Stimulated activated CD8-positive, alpha-beta memory T cell treated with anti-CD3 and anti-CD28 coated beads, Interleukin-7, amount 100 ng/mL, for 24 hours (primary cell): ENCODE data around the gene MAP1LC3B2.
"Not testable (repeated sequence)": the region's sequence is repeated elsewhere in the genome, so short reads cannot be mapped to it uniquely, and the experiment has no call there.

ENCODE experiments used
- DNase-seq: peaks from one replicate; pipeline ENCODE4 v3.0.0-alpha.2; 2020; ENCODE audit warnings: low read depth

Gene MAP1LC3B2

DNA sequence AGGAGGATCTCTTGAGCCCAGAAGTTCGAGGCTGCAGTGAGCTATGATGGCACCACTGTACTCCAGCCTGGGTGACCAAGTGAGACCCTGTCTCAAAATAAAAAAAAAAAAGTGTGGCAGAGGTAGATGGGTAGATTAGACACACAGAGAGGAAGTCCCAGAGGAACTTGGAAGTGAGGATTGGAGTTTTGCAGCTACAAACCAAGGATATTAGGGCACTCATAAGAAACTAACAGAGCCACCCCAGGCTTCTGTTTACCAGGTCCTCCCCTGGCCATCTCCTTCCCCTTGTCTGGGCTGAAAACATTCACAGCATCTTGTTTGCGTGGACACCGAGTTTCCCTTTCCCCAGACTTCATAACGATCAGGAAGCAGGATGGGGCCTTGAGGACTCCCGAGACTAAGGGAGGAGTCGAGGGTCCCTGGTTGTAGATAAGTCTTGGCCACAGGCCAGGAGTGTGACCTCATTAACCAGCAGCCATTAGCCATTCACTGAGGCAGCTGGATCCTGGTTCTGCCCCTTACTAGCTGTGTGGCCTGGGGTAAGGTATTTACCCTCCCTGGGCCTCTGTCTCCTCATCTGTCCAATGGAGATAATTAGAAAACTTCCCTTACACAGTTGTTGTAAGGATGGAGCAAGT is 2.1 kb downstream of the MAP1LC3B2 start:
- DNase-seq: no peak

DNA sequence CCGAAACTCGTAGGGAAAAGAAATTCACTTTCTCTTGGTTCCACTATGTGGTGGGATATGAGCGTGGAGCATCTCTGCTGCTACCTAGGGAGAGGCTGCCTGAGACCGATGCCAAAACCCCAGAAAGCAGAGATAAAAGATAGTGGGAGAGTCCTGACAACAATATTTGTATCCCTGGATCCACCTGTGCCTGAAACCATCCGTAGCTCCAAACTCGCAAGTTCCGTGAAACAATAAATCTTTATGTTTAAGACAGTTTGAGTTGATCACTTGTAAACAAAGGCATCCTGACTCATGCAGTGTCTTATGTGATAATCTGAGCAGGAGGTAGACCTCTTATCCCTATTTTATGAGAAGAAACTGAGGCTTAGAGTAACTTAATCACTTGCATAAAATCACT is 2.9 kb downstream of the MAP1LC3B2 start:
- DNase-seq: no peak

DNA sequence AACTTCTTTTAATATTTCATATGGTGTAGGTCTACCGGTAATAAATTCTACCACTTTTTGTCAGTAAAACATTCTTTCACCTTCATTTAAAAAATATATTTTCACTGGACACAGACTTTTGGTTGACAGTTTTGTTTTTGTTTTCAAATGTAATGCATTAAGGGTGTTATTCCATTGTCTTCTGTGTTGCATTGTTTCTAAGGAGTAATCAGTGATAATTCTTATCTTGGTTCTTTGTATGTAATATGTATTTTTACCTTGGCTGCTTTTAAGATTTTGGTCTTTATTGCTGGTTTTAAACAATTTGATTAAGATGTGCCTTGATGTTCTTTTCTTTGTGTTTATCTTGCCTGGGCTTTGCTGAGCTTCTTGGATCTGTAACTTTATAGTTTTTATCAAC is 4.1 kb downstream of the MAP1LC3B2 start:
- DNase-seq: no peak

DNA sequence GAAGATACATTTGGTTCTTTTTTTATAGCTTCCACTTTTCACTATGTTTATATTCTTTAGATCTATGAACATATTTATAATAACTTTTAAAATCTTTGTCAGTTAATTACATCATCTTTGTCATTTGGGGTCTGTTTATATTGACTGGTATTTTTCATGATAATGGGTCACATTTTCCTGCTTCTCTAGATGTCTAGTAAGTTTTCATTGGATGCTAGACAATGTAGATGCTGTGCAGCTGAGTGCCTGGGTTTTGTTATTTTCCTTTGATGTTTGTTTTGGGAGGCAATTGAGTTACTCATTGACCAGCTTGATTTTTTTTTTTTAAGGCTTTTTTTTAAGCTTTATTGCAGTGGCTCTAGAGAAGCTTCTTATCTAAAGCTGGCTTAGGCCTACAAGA is 4.9 kb downstream of the MAP1LC3B2 start:
- DNase-seq: no peak

GRCh38 chr12:116565221-116565620 is 6.0 kb downstream of the MAP1LC3B2 start:
- DNase-seq: not testable (repeated sequence)

- no peak for DNase-seq
Measured at GRCh38 chr12:116565963-116566362, 6.8 kb downstream of the MAP1LC3B2 start.

- DNase-seq: no peak
Measured at GRCh38 chr12:116568203-116568602, 9.0 kb downstream of the MAP1LC3B2 start.

DNA sequence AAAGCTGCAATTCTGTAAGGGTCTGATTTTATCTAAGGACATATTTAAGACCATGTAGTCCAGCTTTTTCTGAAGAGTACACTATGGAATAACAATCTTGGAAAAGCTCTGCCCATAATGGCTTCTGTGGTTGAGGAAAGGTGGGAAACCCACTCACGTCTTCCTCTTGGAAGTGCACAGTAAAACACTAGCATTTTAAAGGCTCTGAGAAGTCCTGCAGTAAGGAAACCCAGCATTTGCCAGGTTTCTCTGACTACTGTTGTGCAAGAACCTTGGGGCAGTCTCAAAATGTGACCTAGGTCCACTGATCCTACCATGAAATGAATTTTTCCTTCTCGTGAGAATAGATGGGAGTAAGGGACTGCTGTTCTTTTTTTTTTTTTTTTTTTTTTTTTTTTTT is 11.9 kb downstream of the MAP1LC3B2 start:
- DNase-seq: no peak

GRCh38 chr12:116573776-116574175 is 14.6 kb downstream of the MAP1LC3B2 start:
- DNase-seq: no peak

GRCh38 chr12:116575754-116576153 is 16.6 kb downstream of the MAP1LC3B2 start:
- not testable (repeated sequence) for DNase-seq

DNA sequence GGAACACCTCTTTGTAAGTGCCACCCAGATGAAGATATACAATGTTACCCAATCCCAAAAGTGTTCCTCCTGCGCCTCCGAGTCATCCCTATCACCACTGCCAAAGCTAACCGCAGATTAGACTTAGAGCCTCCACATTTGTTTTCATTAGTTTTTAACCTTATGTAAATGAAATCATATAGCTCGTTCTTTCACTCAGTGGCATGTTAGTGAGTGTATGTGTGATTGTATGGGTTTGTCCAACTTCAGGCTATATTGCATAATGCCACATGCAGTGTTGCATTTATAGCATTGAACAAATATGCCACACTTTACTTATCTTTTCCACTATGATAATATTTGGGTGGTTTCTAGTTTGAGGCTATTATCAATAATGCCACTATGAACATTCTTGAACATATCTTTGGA is 18.0 kb downstream of the MAP1LC3B2 start:
- no peak for DNase-seq

DNA sequence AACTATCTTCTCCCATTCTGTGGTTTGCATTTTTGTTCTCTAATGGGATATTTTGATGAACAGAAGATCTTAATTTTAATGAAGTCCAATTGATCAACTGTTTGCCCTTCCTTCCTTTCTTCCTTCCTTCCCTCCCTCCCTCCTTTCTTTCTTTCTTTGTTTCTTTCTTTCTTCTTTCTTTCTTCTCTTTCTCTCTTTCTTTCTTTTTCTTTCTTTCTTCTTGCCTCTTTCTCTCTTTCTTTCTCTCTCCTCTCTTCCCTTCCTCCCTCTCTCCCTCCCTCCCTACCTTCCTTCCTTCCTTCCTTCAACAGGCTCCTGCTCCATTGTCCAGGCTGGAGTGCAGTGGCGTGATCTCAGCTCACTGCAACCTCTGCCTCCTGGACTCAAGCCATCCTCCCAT is 18.9 kb downstream of the MAP1LC3B2 start:
- no peak for DNase-seq

GRCh38 chr12:116582610-116583009 is 23.4 kb downstream of the MAP1LC3B2 start:
- no peak for DNase-seq

- DNase-seq: no peak
Measured at GRCh38 chr12:116583129-116583694, 24.0 kb downstream of the MAP1LC3B2 start.

- no peak for DNase-seq
Measured at GRCh38 chr12:116587270-116587669, 28.1 kb downstream of the MAP1LC3B2 start.

GRCh38 chr12:116588390-116589028 is 29.3 kb downstream of the MAP1LC3B2 start:
- no peak for DNase-seq

- no peak for DNase-seq
Measured at GRCh38 chr12:116589581-116589980, 30.4 kb downstream of the MAP1LC3B2 start.

DNA sequence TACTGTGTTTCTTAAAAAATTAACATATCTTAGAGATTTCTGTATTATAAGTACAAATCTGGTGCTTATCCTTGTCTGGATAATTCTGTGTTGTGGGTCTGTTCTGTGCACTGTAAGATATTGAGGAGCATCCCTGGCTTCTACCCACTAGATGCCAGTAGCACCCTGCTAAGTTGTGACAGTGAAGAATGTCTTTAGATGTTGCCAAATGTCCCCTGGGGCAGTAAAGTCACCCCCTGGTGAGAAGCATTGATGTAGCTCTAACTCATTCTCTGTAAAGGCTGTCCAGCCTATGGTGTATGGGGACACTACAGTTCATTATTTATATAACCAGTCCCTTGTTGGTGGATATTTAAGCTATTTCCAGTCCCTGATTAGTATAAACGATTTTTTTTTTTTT is 31.4 kb downstream of the MAP1LC3B2 start:
- no peak for DNase-seq

- DNase-seq: no peak
Measured at GRCh38 chr12:116591855-116592637, 32.9 kb downstream of the MAP1LC3B2 start.

- DNase-seq: no peak
Measured at GRCh38 chr12:116592731-116593130, 33.5 kb downstream of the MAP1LC3B2 start.

DNA sequence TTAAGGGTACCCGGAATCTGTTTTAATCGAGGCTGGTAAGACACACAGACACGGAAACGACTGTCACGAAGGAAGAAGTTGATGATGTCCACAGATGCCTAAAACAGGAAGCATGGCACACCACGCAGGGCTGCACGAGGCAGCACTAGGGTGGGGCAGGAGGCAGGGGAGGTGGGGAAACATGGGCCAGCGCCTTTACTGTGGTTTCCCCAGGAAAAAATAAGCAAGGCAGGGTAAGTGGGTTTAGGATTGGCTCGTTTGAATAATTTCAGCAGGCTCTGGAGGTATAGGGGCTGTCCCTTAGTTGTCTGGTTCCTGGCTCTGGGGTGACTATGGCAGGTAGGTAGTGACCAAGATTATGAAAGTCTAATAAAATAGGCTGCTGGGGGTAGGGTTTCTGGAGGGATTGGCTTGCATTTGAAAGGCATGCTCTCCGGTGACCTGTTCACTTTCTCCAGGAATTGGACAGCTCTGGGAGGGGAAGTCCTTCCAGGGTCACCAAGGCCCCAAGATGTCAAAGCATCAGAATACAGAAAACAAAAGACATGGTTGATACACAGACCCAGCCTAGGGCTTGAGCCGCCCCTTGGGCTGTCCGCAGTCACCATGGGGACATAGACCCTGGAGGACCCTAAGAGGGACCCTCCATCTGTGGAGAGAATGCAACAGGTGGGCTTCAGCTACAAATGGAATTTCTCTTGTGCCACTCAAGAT is 35.3 kb downstream of the MAP1LC3B2 start:
- DNase-seq: no peak

DNA sequence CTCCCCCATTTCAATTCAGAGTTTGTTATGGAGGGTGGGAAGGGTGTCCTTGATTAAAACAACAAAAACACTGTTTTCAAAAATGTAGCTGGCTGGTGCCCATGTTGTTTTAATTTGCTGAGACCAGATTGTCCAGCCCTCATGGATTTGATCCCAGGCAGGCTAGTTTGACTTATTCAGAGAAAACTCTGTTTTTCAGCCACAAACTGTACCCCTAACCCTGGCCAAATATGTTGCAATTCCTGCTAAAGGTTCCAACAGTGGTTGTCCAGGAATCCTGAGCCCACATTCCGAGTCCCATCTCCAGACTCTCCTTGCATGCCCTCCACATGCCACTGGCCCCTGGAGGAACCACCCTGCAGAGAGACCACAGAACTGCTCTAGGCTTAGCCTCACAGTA is 36.0 kb downstream of the MAP1LC3B2 start:
- DNase-seq: no peak
